Activated naive CD8-positive, alpha-beta T cell treated with anti-CD3 and anti-CD28 coated beads, Interleukin-2, amount 50 U/mL, for 16 hours (primary cell): ENCODE measurements around the gene CFAP74.

ENCODE experiments used
- DNase-seq: peaks from one replicate; pipeline ENCODE4 v3.0.0-alpha.2; 2020; ENCODE audit warnings: low read depth, low spot score

CFAP74 gene

DNA sequence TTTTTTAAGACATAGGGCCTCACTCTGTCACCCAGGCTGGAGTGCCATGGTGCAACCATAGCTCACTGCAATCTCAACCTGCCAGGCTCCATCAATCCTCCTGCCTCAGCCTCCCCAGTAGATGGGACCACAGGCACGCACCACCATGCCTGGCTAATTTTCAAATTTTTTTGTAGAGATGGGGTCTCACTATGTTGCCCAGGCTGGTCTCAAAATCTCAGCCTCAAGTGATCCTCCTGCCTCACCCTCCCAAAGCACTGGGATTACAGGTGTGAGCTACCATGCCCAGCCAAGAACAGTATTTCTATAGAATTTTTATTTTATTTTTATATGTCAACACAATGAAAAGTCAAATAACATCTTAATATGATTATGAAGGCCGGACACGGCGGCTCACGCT lies 123.6 kb downstream of the CFAP74 start:
- no peak for DNase-seq

DNA sequence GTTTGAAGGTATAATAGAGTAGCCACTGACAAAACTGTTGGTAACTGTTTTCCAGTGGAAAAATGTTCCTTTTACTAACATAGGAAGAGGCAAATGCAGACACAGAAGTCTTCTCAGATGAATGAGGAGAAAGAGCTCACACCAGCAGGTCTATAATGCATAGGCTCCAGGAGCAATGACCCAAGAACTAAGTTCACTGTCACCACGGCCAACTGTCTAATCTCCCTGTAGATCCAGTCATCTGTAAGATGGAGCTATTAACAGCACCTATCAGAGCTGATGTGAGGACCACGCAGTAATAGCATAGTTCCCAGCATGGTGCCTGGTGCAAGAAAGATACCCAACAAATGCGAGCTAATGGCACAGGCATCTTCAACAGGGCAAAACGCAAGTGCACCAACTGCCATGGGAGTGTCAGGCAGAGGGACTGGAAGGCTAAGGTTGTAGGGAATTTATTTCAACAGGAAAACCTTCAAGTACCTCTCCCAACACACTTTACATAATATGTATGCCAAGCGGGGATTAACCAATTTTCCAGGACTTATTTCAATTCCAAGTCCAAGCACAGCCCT lies 125.6 kb downstream of the CFAP74 start:
- DNase-seq: no peak

GRCh38 chr1:1876335-1876930 lies 127.2 kb downstream of the CFAP74 start:
- DNase-seq: no peak

DNA sequence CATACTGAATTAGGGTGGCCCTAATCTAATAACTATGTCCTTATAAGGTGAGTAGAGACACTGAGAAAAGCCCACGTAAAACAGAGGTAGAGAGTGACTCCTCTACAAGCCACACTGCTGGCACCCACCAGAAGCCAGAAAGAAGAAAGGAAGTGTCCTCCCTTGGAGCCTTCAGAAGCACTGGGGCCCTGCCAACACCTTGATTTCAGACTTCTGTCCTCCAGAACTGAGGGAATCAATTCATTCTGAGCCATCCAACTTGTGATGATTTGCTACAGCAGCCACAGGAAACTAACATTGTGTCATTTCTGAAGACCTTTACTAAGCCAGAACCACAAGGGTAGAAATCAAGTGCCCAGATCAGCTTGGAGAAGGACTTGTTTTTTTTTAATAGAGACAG lies 127.7 kb downstream of the CFAP74 start:
- no peak for DNase-seq

DNA sequence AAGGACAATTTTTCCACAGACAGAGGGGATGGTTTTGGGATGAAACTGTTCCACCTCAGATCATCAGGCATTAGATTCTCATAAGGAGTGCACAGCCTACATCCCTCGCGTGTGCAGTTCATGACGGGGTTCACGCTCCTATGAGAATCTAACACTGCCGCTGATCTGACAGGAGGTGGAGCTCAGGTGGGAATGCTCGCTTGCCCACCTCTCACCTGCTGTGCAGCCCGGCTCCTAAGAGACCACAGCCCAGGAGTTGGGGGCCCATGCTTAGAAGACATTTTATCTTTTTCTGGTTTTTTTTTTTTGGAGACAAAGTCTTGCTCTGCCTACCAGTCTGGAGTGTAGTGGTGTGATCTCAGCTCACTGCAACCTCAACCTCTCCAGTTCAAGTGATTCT lies 128.7 kb downstream of the CFAP74 start:
- DNase-seq: no peak

- DNase-seq: no peak
These were observed 130.4 kb downstream of the CFAP74 start for GRCh38 chr1:1873186-1873585.

DNA sequence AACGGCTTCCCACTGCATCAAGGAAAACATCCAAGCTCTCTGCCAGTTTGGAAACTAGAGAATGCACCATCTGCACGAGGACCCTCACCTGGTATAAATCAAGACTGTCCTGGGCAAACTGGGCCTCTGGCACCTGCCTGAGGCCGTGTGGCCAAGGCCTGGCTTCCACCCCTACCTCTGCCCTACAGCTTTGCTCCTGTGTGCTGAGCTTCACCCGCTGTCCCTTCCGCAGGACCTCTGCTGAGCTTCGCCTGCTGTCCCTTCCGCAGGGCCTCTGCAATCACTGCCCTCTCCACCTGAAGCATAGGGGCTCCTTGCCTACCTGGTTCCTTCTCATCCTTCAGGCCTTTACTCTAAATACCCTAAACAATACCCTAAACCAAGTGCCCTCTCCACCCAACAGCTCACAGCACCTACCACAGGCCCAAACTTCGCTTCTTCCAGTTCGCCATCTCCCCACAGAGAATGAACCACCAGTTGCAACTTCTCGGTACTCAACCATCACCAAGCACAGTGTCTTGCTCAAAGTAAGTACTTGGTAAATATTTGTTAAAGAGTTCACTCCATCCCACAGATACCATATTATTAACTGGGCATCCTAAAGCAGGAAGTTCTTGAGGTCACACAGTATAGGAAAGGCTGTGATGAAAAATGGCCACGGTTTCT lies 131.1 kb downstream of the CFAP74 start:
- no peak for DNase-seq
